ENCODE measurements around the gene AARS1.
"Not testable (repeated sequence)": the region's sequence is repeated elsewhere in the genome, so short reads cannot be mapped to it uniquely, and the experiment has no call there.

The AARS1 gene

DNA sequence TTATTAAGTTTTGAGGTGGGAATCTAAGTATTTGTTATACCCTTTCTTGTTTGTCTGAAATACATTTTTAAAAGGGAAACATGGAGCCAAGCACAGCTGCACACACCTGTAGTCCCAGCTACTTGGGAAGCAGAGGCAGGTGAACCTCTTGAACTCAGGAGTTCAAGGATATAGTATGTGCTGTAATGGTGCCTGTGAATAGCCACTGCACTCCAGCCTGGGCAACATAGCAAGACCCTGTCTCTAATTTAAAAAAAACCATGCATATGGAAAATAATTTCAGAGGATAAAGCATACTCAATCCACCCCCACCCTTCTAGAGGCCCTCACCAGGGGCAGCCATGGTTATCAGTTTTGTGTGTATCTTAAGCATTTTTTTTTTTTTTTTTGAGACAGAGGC, 6.3 kb upstream of the AARS1 start:
- DNase-seq: peak; percentile 43 to 47
- no peak for TF ChIP-seq POLR2A (IDR thresholded peaks at IDR 0.05; ENCODE audit: low read length)
- no peak for TF ChIP-seq GATA1 (IDR thresholded peaks at IDR 0.05; ENCODE audit: low read depth, low read length)

DNA sequence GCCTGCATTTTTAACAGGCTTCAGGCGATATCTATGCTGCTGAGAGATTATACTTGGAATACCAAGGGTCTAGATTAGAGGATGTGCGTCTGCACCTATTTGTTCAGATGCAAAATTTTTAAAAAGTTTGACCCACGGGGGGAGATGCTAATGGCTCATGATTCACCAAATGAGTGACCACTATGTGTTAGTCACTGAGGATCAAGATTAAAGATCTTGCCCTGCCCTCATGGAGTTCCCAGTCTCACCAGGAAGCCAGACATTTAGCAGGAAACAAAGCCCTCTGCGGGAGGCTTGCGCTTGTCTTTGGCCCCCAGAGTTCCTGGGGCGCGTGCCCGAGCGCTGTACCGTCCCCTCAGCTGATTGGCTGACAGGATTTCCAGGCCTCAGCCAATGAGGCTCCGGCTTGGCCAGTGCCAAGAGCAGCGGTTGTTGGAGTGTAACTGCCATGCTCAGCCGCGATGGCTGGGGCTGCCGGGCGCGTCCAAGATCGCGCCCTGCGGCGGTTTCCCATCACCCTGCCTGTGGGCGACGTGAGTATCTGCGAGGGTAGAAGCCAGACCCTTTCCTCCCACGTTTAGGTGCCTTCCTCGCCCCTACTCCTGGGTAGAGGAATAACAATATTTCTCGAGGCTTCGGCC, 5.2 kb upstream of the AARS1 start:
- TF ChIP-seq GATA1 (IDR thresholded peaks at IDR 0.05; ENCODE audit: low read depth, low read length) (no peak), POLR2A (IDR thresholded peaks at IDR 0.05; ENCODE audit: low read length) (no peak)
- peak in 1 of 2 experiments; percentile 6 for DNase-seq

DNA sequence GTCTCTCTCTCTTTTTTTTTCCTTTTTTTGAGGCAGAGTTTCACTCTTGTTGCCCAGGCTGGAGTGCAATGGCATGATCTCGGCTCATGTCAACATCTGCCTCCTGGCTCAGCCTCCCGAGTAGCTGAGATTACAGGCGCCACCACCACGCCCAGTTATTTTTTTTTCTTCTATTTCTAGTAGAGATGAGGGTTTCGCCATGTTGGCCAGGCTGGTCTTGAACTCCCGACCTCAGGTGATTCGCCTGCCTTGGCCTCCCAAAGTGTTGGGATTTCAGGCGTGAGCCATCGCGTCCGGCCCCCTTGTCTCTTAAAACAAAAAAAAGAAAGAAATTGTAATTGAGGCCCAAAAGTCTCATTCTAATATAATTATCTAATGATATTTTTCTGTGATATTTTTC, 2.8 kb upstream of the AARS1 start:
- DNase-seq: peak; percentile 12 to 16

DNA sequence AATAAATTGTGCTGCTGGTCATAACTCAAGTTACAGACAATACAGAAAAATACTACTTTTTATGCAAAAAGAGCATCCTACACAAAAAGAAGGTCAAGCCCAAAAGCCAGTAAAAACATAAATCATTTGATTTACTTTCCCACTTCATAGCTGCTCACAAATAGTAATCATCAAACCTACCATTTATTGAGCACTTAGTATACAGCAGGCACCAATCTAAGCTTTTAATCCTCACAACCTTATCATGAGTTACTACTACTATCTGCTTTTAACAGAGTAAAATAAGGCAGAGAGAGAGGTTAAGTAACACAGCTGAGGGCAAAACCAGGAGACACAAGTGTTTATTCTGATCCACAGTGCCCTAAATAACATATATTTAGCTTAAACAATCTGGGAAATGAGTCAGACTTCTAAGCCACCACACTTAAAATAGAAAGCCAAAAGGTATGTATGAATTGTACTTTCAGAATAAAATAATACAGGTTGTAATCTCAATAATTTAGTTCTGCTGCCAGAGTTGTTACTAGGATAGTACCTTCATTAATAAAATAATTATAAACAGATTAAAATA, 1.7 kb upstream of the AARS1 start:
- TF ChIP-seq POLR2A (IDR thresholded peaks at IDR 0.05; ENCODE audit: low read length) (no peak), GATA1 (IDR thresholded peaks at IDR 0.05; ENCODE audit: low read depth, low read length) (no peak)
- peak; percentile 19 to 40 for DNase-seq

DNA sequence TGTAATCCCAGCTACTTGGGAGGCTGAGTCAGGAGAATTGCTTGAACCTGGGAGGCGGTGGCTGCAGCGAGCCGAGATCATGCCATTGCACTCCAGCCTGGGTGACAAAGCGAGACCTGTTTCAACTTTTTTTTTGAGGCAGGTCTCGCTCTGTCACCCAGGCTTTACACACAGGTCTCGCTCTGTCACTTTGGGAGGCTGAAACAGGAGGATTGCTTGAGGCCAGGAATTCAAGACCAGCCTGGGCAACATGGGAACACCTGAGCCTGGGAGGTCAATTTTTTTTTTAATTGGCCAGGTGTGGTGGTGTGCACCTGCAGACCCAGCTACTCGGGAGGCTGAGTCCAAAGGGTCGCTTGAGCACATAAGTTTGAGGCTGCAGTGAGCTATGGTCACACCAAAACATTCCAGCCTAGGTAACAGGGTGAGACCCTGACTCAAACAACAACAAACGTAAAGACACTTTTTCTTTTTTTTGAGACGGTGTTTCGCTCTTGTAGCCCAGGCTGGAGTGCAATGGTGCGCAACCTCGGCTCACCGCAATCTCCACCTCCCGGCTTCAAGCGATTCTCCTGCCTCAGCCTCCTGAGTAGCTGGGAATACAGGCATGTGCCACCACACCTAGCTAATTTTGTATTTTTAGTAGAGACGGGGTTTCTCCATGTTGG, 1.9 kb downstream of the AARS1 start:
- peak; percentile 34 for DNase-seq

DNA sequence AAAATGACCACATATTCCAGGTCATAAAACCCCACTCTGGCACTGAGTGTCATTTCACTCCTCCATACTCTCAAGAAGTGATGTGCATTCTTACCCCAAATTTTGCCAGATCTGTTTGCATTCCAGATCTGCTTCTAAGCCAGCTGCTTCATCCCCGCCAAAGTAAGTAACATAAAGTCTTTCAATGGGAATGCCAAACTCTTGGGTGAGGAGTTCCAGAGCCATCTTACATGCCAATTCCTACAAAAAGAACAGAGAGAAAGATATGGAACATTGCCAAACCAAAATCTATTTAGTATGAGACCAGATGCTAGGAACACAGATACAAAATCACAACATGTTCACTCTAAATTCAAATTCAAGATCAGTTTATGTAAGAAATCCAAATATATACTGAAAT, 12.9 kb downstream of the AARS1 start:
- no peak for DNase-seq
- TF ChIP-seq POLR2A (IDR thresholded peaks at IDR 0.05; ENCODE audit: low read length): no peak
- TF ChIP-seq GATA1 (IDR thresholded peaks at IDR 0.05; ENCODE audit: low read depth, low read length): no peak

DNA sequence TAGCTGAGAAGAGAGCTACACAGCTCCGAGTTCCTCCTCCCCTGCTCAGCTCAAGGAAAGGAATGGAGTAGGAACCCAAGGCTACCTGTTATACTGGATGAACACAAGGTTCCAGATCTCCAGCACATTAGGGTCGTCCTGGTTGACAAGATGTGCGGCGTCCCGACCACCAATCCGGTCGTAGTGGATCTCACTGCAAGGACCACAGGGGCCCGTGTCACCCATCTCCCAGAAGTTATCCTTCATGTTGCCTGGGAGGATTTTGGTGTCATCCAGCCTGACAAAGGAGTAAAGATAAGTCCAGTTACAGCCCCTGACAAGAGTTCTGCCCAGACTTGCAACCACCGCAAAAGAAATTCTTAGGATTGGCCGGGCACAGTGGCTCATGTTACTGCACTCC, 17.6 kb downstream of the AARS1 start:
- TF ChIP-seq POLR2A (IDR thresholded peaks at IDR 0.05; ENCODE audit: low read length) (no peak), GATA1 (IDR thresholded peaks at IDR 0.05; ENCODE audit: low read depth, low read length) (no peak)
- no peak for DNase-seq

DNA sequence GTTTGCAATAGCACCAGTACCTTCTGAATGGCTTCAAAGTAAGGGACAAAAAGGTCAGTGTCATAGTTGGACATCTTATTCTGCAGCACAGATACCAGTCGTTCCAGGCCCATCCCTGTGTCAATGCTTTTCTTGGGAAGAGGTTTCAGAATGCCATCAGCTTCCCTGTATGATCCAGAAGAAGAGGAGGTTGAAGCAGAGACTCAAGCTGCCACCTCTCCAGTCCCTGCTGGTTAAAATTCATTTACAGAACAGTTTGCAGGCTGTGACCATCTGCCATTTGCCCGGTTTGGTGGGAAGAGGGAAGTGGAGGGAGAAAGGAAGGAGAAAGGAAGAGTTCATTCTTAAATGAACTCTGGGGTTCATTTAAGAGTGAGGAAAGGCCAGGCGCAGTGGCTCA, 19.1 kb downstream of the AARS1 start:
- no peak for DNase-seq
- TF ChIP-seq POLR2A (IDR thresholded peaks at IDR 0.05; ENCODE audit: low read length) (no peak), GATA1 (IDR thresholded peaks at IDR 0.05; ENCODE audit: low read depth, low read length) (no peak)

DNA sequence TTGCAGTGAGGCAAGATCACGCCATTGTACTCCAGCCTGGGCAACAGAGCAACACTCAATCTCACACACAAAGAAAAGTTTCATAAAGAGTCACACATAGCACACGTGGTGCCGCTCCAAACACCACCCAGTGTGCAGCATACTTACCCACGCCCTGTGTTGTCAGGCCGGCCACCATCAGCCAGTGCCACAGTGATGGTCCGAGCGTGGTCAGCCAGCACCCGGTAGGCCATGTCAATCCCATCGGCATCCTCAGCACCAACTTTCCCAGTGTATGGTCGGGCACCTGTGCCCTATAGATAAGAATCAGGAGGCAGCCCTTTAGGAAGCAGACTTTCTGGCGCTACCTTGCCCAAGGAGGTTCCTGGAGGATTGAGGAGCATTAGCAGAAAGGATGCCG, 19.8 kb downstream of the AARS1 start:
- TF ChIP-seq POLR2A (IDR thresholded peaks at IDR 0.05; ENCODE audit: low read length) (no peak), GATA1 (IDR thresholded peaks at IDR 0.05; ENCODE audit: low read depth, low read length) (no peak)
- no peak for DNase-seq

DNA sequence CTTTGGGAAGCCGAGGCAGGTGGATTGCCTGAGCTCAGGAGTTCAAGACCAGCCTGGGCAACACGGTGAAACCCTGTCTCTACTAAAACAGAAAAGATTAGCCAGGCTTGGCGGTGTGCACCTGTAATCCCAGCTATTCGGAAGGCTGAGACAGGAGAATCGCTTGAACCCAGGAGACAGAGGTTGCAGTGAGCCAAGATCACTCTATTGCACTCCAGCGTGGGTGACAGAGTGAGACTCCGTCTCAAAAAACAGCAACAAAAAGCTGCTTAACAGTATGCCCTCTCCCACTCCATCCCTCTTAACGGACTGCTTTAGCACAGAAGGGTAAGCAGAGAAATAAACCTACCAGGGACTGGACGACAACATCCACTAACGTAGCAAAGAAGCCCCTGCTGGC, 21.4 kb downstream of the AARS1 start:
- DNase-seq: not testable (repeated sequence)

DNA sequence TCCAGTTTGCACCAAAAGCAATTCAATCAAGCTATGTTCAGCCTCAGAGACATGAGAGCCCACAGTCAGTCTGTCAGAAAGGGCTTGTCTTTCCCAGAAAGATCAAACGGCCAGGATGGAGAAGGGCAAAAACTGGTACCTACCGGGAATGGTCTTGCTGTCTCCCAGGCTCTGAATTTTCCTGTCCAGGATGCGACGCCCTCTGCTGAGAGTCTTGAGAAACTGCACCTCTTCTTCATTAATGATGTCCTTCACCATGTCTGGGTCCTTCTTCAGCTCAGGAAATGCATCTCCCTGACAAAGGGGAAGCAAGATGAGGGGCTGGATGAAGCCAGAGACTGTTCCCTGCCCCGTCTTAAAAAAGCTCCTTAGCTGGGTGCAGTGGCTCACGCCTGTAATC, 21.8 kb downstream of the AARS1 start:
- TF ChIP-seq GATA1 (IDR thresholded peaks at IDR 0.05; ENCODE audit: low read depth, low read length) (no peak), POLR2A (IDR thresholded peaks at IDR 0.05; ENCODE audit: low read length) (no peak)
- DNase-seq: peak; percentile 41 to 53

DNA sequence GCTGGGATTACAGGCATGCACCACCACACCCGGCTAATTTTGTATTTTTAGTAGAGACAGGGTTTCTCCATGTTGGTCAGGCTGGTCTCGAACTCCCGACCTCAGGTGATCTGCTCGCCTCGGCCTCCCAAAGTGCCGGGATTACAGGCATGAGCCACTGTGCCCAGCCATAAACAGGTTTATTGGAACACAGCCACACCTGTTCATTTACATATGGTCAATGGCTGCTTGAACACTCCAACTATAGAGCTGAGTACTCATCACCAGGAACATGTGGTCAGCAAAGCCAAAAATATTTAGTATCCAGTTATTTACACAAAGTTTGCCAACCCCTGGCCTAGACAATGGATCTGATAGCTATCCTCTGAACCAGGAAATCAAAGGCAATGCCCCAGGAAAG, 29.4 kb downstream of the AARS1 start:
- DNase-seq: not testable (repeated sequence)

DNA sequence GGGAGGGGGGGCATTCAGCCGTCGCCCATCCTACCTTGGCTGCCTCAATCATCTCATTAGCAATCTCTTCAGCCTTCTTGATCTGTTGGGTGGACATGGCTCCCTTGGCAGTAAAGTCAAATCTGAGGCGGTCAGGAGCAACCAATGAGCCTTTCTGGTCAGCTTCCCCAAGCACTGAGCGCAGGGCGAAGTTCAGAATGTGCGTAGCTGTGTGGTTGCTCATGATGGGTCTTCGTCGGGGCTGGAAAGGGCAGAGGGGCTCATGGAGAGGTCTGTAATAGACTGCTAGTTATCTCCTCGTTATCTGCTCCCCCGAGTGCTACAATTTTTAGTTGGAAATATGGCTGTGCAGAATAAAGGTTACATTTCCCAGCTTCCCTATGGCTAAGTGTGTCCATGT, 30.4 kb downstream of the AARS1 start:
- no peak for TF ChIP-seq POLR2A (IDR thresholded peaks at IDR 0.05; ENCODE audit: low read length)
- no peak for TF ChIP-seq GATA1 (IDR thresholded peaks at IDR 0.05; ENCODE audit: low read depth, low read length)
- DNase-seq: no peak

DNA sequence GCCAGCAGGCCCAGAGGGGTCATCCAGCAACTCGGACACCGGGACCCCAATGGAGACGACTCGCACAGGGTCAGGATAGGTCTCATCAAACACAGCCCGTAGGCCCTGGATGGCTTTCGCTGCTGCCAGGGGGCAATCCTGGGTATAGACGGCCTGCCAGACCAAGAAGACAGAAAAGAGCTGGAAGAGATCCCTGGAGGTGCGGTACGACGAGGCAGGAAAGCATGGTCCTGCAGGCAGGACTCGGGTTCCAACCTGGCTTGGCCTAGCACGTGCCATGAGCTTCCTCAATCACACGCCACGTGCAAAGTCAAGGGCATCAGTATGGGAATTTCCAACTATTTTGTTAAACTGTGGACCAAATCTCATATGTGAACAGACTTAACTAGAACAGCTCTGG, 31.2 kb downstream of the AARS1 start:
- TF ChIP-seq POLR2A (IDR thresholded peaks at IDR 0.05; ENCODE audit: low read length) (no peak), GATA1 (IDR thresholded peaks at IDR 0.05; ENCODE audit: low read depth, low read length) (no peak)
- no peak for DNase-seq

DNA sequence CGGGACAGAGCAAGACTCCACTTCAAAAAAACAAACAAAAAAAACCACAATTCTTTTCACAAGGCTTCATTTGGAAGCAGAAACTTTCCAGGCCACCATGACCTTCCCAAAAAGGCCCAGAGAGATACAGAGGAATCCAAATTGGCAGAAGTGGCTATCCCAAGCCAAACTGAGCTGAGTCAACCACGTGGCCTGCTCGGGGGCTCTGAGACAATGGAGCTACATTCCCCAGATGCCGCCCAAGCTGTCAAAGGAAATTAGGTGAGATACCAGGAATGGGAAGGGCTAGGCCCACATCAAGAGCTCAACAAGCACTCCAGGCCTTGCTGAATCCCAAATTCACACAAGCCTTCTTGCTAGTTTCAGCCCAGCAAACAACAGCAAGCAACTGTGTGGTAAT, 31.9 kb downstream of the AARS1 start:
- no peak for TF ChIP-seq GATA1 (IDR thresholded peaks at IDR 0.05; ENCODE audit: low read depth, low read length)
- no peak for TF ChIP-seq POLR2A (IDR thresholded peaks at IDR 0.05; ENCODE audit: low read length)
- DNase-seq: no peak

DNA sequence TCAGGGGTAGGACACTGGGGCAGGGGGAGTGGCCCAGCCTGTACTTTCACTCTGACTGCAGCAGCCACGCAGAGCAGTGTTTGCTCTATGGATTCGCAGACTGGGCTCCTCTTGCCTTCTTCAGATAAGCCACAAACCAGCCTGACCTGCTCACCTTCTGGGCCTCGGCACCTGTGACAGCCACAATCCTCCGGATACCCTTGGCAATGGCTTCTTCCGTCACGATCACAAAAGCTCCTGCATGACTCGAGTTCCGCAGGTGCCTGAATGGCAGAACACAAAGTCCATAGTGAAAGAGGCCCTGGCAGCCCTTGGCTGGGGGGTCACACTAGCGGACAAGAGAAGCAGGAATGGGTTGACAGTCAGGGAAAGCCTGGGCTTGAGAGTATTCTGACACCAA, 33.7 kb downstream of the AARS1 start:
- TF ChIP-seq POLR2A (IDR thresholded peaks at IDR 0.05; ENCODE audit: low read length): no peak
- TF ChIP-seq GATA1 (IDR thresholded peaks at IDR 0.05; ENCODE audit: low read depth, low read length): no peak
- DNase-seq: no peak
